GM18909 (cell line): Measurements from ENCODE around the gene ABHD15.
A peak's percentile ranks its signal among the peaks of the same experiment; 100 is the strongest.

Experiments used
- ATAC-seq: cut with Tn5 transposase; IDR thresholded peaks from one replicate; pipeline ENCODE4 v1.9.1; 2021; ENCODE audit warnings: mild to moderate bottlenecking; ENCODE audit not compliant: unreplicated experiment, poor library complexity

The ABHD15 gene

GRCh38 chr17:29583324-29584248 lies 16.7 kb upstream of the ABHD15 start:
- ATAC-seq, result no peak

GRCh38 chr17:29582772-29583171 lies 15.9 kb upstream of the ABHD15 start:
- no peak for ATAC-seq

GRCh38 chr17:29582254-29582765 lies 15.5 kb upstream of the ABHD15 start:
- no peak for ATAC-seq

GRCh38 chr17:29581583-29582253 lies 14.9 kb upstream of the ABHD15 start:
- no peak for ATAC-seq

- peak; percentile 78 for ATAC-seq
Observed at GRCh38 chr17:29579866-29580771, 13.3 kb upstream of the ABHD15 start.

GRCh38 chr17:29578626-29579485 lies 12.0 kb upstream of the ABHD15 start:
- ATAC-seq, result no peak

- no peak for ATAC-seq
Observed at GRCh38 chr17:29577385-29578211, 10.8 kb upstream of the ABHD15 start.

- ATAC-seq, result no peak
Observed at GRCh38 chr17:29577001-29577370, 10.1 kb upstream of the ABHD15 start.

- no peak for ATAC-seq
Observed at GRCh38 chr17:29576214-29577000, 9.6 kb upstream of the ABHD15 start.

GRCh38 chr17:29575511-29576213 lies 8.8 kb upstream of the ABHD15 start:
- ATAC-seq, result no peak

- no peak for ATAC-seq
Observed at GRCh38 chr17:29574732-29575510, 8.1 kb upstream of the ABHD15 start.

- ATAC-seq, result no peak
Observed at GRCh38 chr17:29573871-29574731, 7.3 kb upstream of the ABHD15 start.

GRCh38 chr17:29573558-29573869 lies 6.7 kb upstream of the ABHD15 start:
- no peak for ATAC-seq

GRCh38 chr17:29572691-29573557 lies 6.1 kb upstream of the ABHD15 start:
- ATAC-seq, result no peak
